Immature natural killer cell (primary cell): ENCODE measurements around the gene TEKTIP1. TPM values are rescaled to one million over a fixed set of nuclear protein-coding genes. Genes with fewer than 3 reads are reported as not detected.
A peak's percentile ranks its signal among the peaks of the same experiment; 100 is the strongest.
"Not testable (repeated sequence)": the region's sequence is repeated elsewhere in the genome, so short reads cannot be mapped to it uniquely, and the experiment has no call there.

Experiments used
- DNase-seq, 3 donors: peaks; one replicate each; pipeline ENCODE4 v3.0.0; 2022; ENCODE audit warnings: mixed read lengths in 1 of 3
- H3K27ac Mint-ChIP-seq, 6 donors: one replicate each; pipeline ENCODE4 v1.8.0; 2020; ENCODE audit warnings: mixed read lengths in 6 of 6, mild to moderate bottlenecking in 5 of 6, inconsistent platforms in 4 of 6, moderate library complexity in 3 of 6
- H3K27me3 Mint-ChIP-seq, 3 donors: one replicate each; pipeline ENCODE4 v1.8.0; 2020 to 2021; ENCODE audit warnings: low read depth in 3 of 3, mild to moderate bottlenecking in 3 of 3, mixed read lengths in 3 of 3, moderate library complexity in 3 of 3, inconsistent platforms in 1 of 3
- H3K36me3 Mint-ChIP-seq, 3 donors: one replicate each; pipeline ENCODE4 v1.8.0; 2020; ENCODE audit warnings: mixed read lengths in 3 of 3, inconsistent platforms in 2 of 3, mild to moderate bottlenecking in 2 of 3
- H3K4me1 Mint-ChIP-seq, 2 donors: one replicate each; pipeline ENCODE4 v1.8.0; 2020; ENCODE audit warnings: inconsistent platforms in 2 of 2, mild to moderate bottlenecking in 2 of 2, mixed read lengths in 2 of 2, moderate library complexity in 1 of 2
- H3K4me3 Mint-ChIP-seq, 5 donors: one replicate each; pipeline ENCODE4 v1.8.0; 2020; ENCODE audit warnings: mild to moderate bottlenecking in 5 of 5, mixed read lengths in 5 of 5, inconsistent platforms in 3 of 5, moderate library complexity in 3 of 5
- H3K9me3 Mint-ChIP-seq, 6 donors: one replicate each; pipeline ENCODE4 v1.8.0; 2020; ENCODE audit warnings: mild to moderate bottlenecking in 6 of 6, mixed read lengths in 6 of 6, inconsistent platforms in 4 of 6, moderate library complexity in 3 of 6
- polyA plus RNA-seq, 3 donors: library from polyadenylated mRNA; unstranded; fragments of 300-500 nt; fragmentation: Illumina TruSeq; gene quantifications; one replicate each; pipeline ENCODE4 v1.2.3, GENCODE V29; 2021

TEKTIP1 gene
- polyA plus RNA-seq, 3 donors from 2014 or later, result not detected

DNA sequence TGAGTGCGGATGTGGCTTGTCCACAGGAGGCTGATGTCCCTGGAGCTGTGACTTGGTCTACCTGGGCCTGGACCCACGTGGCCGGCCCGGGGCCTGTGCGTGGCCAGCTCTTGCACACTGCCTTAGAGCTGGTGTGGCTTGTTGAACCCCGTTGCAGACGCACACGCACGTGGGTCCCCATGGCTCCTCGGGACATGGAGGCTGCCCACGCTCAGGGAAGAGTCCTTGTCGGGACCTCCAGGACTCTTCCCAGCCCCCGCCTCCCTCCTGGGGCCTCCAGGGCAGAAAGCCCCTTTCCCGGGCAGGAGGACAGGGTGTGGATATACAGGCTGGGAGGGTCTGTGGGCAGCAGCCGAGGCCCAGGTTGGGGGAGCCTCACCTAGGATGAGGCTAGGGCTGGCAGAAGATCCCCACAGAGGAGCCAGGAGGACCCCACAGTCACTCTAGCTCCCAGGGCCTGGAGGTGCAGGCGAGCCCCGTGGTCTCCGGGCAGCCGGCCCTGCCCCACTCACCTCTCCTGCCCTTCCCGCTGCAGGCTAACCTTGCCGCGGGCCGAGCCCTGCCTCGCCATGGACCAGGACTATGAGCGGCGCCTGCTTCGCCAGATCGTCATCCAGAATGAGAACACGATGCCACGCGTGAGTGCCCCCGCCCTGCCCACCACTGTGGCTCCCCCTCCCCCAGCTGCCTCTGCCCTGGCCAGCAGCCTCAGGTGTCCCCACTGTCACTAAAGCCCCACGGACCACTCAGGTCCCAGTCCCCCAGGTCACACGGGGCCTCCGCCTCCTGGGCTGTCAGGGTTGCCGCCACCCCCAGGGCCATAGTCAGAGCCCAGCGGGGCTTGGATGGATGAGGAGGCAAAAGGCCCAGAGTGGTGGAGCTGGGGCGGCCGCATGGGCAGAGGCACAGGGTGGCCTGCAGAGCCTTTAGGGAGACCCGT is 16.3 kb upstream of the TEKTIP1 start:
- H3K4me3 Mint-ChIP-seq, result no peak overlapping the region
- peak overlapping the region in 2 of 6 donors; percentile 34 to 45 for H3K27ac Mint-ChIP-seq
- no peaks in the 10 kb centered on the region for H3K9me3 Mint-ChIP-seq
- H3K4me1 Mint-ChIP-seq, result peaks cover 7 to 9% of the 10 kb centered on the region in 2 donors
- peaks cover 0 to 13% (median 4%) of the 10 kb centered on the region in 3 donors for H3K36me3 Mint-ChIP-seq
- no peak for DNase-seq
- peaks cover 0 to 4% (median 4%) of the 10 kb centered on the region in 3 donors for H3K27me3 Mint-ChIP-seq

GRCh38 chr19:3523361-3524077 is 15.5 kb upstream of the TEKTIP1 start:
- peaks cover 0 to 4% (median 4%) of the 10 kb centered on the region in 3 donors for H3K27me3 Mint-ChIP-seq
- H3K27ac Mint-ChIP-seq, result no peak overlapping the region
- H3K36me3 Mint-ChIP-seq, result peaks cover 0 to 13% (median 4%) of the 10 kb centered on the region in 3 donors
- DNase-seq, result no peak
- peaks cover 7 to 9% of the 10 kb centered on the region in 2 donors for H3K4me1 Mint-ChIP-seq
- H3K4me3 Mint-ChIP-seq, result no peak overlapping the region
- no peaks in the 10 kb centered on the region for H3K9me3 Mint-ChIP-seq

DNA sequence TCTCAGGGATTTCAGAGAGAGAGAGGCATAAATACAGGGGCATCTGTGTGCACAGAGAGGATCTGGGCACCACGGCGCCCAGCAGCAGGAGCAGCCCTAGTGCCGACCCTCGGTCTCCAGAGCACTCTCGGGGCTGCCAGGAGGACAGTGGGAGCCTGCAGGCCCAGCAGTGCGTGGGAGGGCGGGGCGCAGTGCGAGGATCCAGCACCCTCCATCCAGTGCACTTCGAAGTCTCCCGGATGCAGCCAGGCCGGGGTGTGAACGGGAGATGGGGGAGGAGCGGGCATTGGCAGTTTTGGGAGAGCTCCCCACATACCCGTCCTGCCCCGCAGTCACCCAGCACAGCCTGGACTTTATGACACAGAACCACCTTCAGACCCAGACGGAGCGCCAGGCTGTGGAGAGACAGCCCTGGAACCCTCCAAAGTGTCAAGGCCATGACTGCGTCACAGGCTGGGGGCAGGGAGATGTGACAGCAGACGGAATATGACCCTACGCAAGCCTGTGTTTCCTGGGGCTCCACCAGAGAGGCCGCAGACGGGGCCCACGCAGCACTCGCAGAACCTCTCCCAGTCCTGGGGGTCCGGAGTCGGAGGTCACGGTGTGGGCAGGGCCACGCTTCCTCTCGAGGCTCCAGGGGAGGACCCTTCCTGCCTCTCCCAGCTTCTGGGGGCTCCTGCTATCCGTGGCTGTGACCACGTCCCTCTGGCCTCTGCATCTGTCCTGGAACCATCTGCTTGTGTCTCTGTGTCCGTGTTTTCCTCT is 14.7 kb upstream of the TEKTIP1 start:
- Mint-ChIP-seq H3K36me3 (peaks cover 0 to 13% (median 4%) of the 10 kb centered on the region in 3 donors), H3K4me3 (no peak overlapping the region), H3K27ac (no peak overlapping the region), H3K27me3 (peaks cover 0 to 4% (median 2%) of the 10 kb centered on the region in 3 donors), H3K4me1 (peaks cover 7 to 9% of the 10 kb centered on the region in 2 donors), H3K9me3 (no peaks in the 10 kb centered on the region)
- DNase-seq, result no peak

DNA sequence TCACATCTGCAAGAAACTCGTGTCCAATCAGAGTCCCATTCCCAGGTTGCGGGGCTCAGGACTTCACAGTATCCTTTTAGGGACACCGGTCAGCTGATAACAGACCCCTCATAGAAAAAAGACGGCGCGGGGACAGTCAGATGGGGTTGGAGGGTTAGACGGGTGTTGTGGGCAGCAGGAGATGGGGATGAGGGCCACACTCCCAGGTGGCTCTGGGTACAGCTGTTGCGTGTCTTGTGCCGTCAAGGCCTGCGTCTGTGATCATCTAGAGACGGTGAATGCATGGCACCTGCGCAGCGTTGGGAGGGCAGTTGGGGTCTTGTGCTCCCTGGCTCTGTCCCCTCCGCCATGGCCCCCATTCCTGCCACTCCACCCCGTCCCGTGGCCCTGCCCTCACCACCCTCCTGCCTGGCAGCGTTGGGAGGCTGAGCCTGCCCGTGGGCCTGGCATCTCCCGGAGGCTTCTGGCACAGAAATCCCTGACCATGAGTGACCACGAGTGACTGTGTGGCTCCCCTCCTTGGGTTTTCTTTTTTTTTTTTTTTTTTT is 14.0 kb upstream of the TEKTIP1 start:
- peaks cover 0 to 4% (median 2%) of the 10 kb centered on the region in 3 donors for H3K27me3 Mint-ChIP-seq
- no peak overlapping the region for H3K27ac Mint-ChIP-seq
- H3K9me3 Mint-ChIP-seq, result no peaks in the 10 kb centered on the region
- peaks cover 0 to 13% (median 4%) of the 10 kb centered on the region in 3 donors for H3K36me3 Mint-ChIP-seq
- no peak overlapping the region for H3K4me3 Mint-ChIP-seq
- DNase-seq, result no peak
- peaks cover 7 to 9% of the 10 kb centered on the region in 2 donors for H3K4me1 Mint-ChIP-seq

DNA sequence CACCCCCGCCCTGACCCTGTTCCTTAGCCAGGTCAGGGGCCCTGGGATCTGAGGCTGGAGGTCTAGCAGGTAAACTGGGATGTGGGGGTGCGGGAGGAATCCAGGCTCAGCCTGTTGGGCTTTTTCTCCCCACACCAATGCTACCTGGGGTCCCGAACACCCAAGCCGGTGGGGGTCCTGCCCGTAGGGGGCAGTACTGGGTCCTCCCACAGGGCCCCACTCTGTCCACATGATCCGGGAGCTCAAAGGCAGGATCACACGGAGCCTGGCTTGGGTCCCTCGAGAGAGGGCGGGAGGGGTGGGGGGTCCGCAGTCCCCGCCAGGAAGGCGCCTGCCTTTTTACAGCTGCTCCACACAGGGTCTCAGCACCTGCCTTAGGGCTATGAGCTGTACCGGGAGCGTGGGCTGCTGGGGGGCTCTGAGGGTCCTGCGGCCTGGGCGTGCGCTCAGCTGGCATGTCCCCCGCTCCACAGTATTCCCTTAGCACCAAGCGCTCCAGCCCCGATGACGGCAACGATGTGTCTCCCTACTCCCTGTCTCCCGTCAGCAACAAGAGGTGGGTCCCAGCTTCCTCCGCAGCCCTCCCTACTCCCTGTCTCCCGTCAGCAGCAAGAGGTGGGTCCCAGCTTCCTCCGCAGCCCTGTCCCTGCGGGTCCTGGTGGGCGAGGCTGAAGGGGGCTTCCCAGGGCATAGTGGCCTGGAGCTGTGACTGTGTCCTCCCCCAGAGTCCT is 12.3 kb upstream of the TEKTIP1 start:
- Mint-ChIP-seq H3K36me3 (peaks cover 4 to 14% (median 4%) of the 10 kb centered on the region in 3 donors), H3K4me1 (peaks cover 0 to 4% of the 10 kb centered on the region in 2 donors), H3K9me3 (no peaks in the 10 kb centered on the region), H3K27ac (no peak overlapping the region), H3K27me3 (peaks cover 0 to 4% (median 3%) of the 10 kb centered on the region in 3 donors), H3K4me3 (no peak overlapping the region)
- no peak for DNase-seq

- Mint-ChIP-seq H3K27ac (no peak overlapping the region), H3K36me3 (peaks cover 4 to 14% (median 4%) of the 10 kb centered on the region in 3 donors), H3K4me1 (no peaks in the 10 kb centered on the region), H3K9me3 (no peaks in the 10 kb centered on the region), H3K4me3 (no peak overlapping the region), H3K27me3 (peaks cover 0 to 4% (median 3%) of the 10 kb centered on the region in 3 donors)
- DNase-seq, result no peak
Measured at GRCh38 chr19:3527238-3527910, 11.6 kb upstream of the TEKTIP1 start.

- no peak for DNase-seq
- H3K4me3 Mint-ChIP-seq, result no peak overlapping the region
- no peaks in the 10 kb centered on the region for H3K9me3 Mint-ChIP-seq
- H3K27me3 Mint-ChIP-seq, result peaks cover 0 to 4% (median 3%) of the 10 kb centered on the region in 3 donors
- no peaks in the 10 kb centered on the region for H3K4me1 Mint-ChIP-seq
- H3K36me3 Mint-ChIP-seq, result peaks cover 4 to 14% (median 4%) of the 10 kb centered on the region in 3 donors
- no peak overlapping the region for H3K27ac Mint-ChIP-seq
Measured at GRCh38 chr19:3528080-3528479, 10.9 kb upstream of the TEKTIP1 start.

- H3K27ac Mint-ChIP-seq, result no peak overlapping the region
- H3K9me3 Mint-ChIP-seq, result no peaks in the 10 kb centered on the region
- H3K4me3 Mint-ChIP-seq, result no peak overlapping the region
- no peak for DNase-seq
- peaks cover 0 to 4% (median 3%) of the 10 kb centered on the region in 3 donors for H3K27me3 Mint-ChIP-seq
- H3K36me3 Mint-ChIP-seq, result peaks cover 4 to 14% (median 4%) of the 10 kb centered on the region in 3 donors
- no peaks in the 10 kb centered on the region for H3K4me1 Mint-ChIP-seq
Measured at GRCh38 chr19:3528539-3529211, 10.3 kb upstream of the TEKTIP1 start.

- not testable (repeated sequence) for H3K4me3 Mint-ChIP-seq, H3K27me3 Mint-ChIP-seq, H3K9me3 Mint-ChIP-seq, DNase-seq, H3K4me1 Mint-ChIP-seq, H3K27ac Mint-ChIP-seq
- peaks cover 4 to 12% (median 4%) of the 10 kb centered on the region in 3 donors for H3K36me3 Mint-ChIP-seq
Measured at GRCh38 chr19:3529299-3529698, 9.7 kb upstream of the TEKTIP1 start.

DNA sequence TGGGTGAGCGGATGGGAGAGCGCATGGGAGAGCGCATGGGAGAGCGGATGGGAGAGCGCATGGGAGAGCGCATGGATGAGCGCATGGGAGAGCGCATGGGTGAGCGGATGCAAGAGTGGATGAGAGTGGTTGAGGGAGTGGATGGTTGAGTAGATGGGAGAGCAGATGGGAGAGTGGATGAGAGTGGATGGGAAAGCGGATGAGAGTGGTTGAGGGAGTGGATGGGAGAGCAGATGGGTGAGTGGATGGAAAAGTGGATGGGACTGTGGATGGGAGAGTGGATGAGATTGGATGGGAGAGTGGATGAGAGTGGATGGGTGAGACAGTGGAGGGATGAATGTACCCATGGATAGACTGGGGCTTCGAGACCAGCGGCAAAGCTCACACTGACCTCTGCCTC is 8.6 kb upstream of the TEKTIP1 start:
- Mint-ChIP-seq H3K9me3 (no peaks in the 10 kb centered on the region), H3K36me3 (peaks cover 0 to 8% (median 4%) of the 10 kb centered on the region in 3 donors), H3K4me3 (no peak overlapping the region), H3K27ac (no peak overlapping the region), H3K27me3 (peaks cover 0 to 2% (median 1%) of the 10 kb centered on the region in 3 donors), H3K4me1 (no peaks in the 10 kb centered on the region)
- no peak for DNase-seq

GRCh38 chr19:3531716-3532115 is 7.3 kb upstream of the TEKTIP1 start:
- Mint-ChIP-seq H3K4me1 (no peaks in the 10 kb centered on the region), H3K9me3 (no peaks in the 10 kb centered on the region), H3K36me3 (peaks cover 0 to 8% (median 4%) of the 10 kb centered on the region in 3 donors), H3K27ac (no peak overlapping the region), H3K4me3 (no peak overlapping the region), H3K27me3 (peaks cover 0 to 2% (median 1%) of the 10 kb centered on the region in 3 donors)
- no peak for DNase-seq
